ACC112 (cell line): ENCODE measurements around the gene LSM3.
A peak's percentile ranks its signal among the peaks of the same experiment; 100 is the strongest.

ENCODE experiments used
- H2AFZ ChIP-seq: fragments of 200-600 bp; sonication (generic); one replicate; pipeline ENCODE4 v1.6.0; 2017; ENCODE audit warnings: antibody characterized with exemption, low read length; ENCODE audit not compliant: unreplicated experiment
- H3K27ac ChIP-seq: fragments of 200-600 bp; sonication (generic); 2 replicates; pipeline ENCODE4 v1.5.1; 2014; ENCODE audit warnings: low read depth, mild to moderate bottlenecking, antibody characterized with exemption, low read length, moderate library complexity
- H3K27me3 ChIP-seq: fragments of 200-600 bp; sonication (generic); 2 replicates; pipeline ENCODE4 v1.6.1; 2014; ENCODE audit warnings: mild to moderate bottlenecking, antibody characterized with exemption, low read length, moderate library complexity, mixed read lengths; ENCODE audit not compliant: insufficient read depth
- H3K36me3 ChIP-seq: fragments of 200-600 bp; sonication (generic); 2 replicates; pipeline ENCODE4 v1.6.1; 2016; ENCODE audit warnings: mild to moderate bottlenecking, antibody characterized with exemption, low read length, moderate library complexity, mixed read lengths; ENCODE audit not compliant: insufficient read depth
- H3K4me1 ChIP-seq: fragments of 200-600 bp; sonication (generic); one replicate; pipeline ENCODE4 v1.6.1; 2016; ENCODE audit warnings: low read length, mixed read lengths; ENCODE audit not compliant: insufficient read depth, unreplicated experiment, control insufficient read depth
- H3K4me3 ChIP-seq: fragments of 200-600 bp; sonication (generic); 2 replicates; pipeline ENCODE4 v1.5.1; 2014; ENCODE audit warnings: mild to moderate bottlenecking, low read depth, low read length
- H3K79me2 ChIP-seq: fragments of 200-600 bp; sonication (generic); one replicate; pipeline ENCODE4 v1.6.0; 2016; ENCODE audit warnings: low read length; ENCODE audit not compliant: control insufficient read depth, unreplicated experiment, insufficient read depth

Gene LSM3

GRCh38 chr3:14210290-14210688 is 31.7 kb downstream of the LSM3 start:
- Histone ChIP-seq H3K36me3 (no peaks in the 10 kb centered on the region), H2AFZ (no peak overlapping the region), H3K4me1 (peaks cover 36% of the 10 kb centered on the region), H3K79me2 (no peaks in the 10 kb centered on the region), H3K27ac (peak overlapping the region; percentile 45), H3K4me3 (no peak overlapping the region), H3K27me3 (no peaks in the 10 kb centered on the region)

DNA sequence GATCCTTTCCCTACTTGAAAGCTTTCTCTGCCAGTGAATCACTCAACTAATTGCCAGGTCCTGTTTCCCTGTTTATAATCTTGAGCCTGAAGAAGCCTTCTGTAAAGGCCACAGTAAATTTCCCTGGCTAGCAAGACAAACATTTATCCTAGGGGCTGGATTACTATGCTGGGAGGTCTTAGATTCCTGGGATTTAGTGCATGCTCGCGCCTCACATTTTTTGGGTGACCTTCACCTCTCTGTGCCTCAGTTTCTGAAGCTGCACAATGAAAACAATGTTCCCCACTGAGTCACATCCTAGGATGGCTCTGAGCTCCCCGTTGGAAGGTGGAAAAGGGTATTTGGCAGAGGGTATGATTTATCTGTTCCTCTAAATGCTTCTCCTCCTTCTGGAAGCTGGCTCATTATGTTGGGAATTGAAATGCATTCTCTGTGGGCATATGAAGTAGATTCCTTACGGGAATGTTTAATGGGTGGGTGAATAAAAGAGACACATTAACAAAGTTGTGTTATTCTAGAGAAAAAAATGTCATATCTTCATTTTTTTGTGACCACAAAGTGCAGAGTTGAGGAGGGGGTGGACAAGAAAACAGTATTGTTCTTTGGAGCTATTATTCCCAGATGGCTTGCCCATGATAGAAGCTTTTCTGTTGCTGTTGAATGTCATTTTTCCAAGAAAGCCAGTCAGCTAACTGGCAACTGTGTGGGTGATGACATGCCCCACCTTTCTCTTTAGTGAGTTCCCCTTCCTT is 32.4 kb downstream of the LSM3 start:
- H3K36me3 ChIP-seq: no peaks in the 10 kb centered on the region
- H3K4me1 ChIP-seq: peaks cover 36% of the 10 kb centered on the region
- no peak overlapping the region; the same call in 1 of the 2 replicates for H3K4me3 ChIP-seq
- H3K27ac ChIP-seq: peak overlapping the region; percentile 45
- H3K79me2 ChIP-seq: no peaks in the 10 kb centered on the region
- no peaks in the 10 kb centered on the region for H3K27me3 ChIP-seq
- no peak overlapping the region for H2AFZ ChIP-seq

- Histone ChIP-seq H3K27ac (peak overlapping the region; percentile 45), H2AFZ (no peak overlapping the region), H3K27me3 (no peaks in the 10 kb centered on the region), H3K4me1 (peaks cover 36% of the 10 kb centered on the region), H3K4me3 (no peak overlapping the region), H3K36me3 (no peaks in the 10 kb centered on the region), H3K79me2 (no peaks in the 10 kb centered on the region)
Observed at GRCh38 chr3:14211621-14212020, 33.0 kb downstream of the LSM3 start.

- Histone ChIP-seq H3K27me3 (no peaks in the 10 kb centered on the region), H3K4me3 (no peak overlapping the region), H3K27ac (peak overlapping the region; percentile 45; the same call in 1 of the 2 replicates), H3K4me1 (peaks cover 36% of the 10 kb centered on the region), H3K36me3 (no peaks in the 10 kb centered on the region), H3K79me2 (no peaks in the 10 kb centered on the region), H2AFZ (no peak overlapping the region)
Observed at GRCh38 chr3:14212032-14212431, 33.4 kb downstream of the LSM3 start.

DNA sequence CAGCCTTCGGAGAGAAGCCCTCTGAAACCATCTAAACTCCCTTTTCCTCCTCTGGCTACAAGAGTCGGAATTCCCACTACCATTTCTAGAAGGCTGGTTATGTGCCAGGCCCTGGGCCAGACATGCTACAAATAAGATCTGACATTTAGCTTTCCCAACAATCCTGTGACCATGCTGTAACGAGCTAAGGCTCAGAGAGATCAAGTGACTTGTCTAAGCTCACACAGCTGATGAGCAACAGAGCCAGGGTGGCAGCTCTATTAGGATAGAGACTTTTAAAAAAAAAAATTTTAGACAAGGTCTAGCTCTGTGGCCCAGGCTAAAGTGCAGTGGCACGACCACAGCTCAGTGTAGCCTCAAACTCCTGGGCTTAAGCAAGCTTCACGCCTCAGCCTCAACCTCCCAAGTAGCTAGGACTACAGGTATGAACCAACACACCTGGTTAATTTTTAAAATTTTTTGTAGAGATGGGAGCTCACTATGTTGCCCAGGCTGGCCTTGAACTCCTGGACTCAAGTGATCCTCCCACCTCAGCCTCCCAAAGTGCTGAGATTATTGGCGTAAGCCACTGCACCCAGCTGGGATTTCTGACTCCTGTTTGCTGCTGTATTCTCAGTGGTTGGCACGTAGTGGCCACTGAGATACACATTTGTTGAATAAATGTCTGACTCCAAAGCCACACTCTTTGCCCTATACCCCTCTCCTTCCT is 34.6 kb downstream of the LSM3 start:
- H3K4me1 ChIP-seq: peaks cover 36% of the 10 kb centered on the region
- no peaks in the 10 kb centered on the region for H3K36me3 ChIP-seq
- no peaks in the 10 kb centered on the region for H3K27me3 ChIP-seq
- H3K79me2 ChIP-seq: no peaks in the 10 kb centered on the region
- H2AFZ ChIP-seq: no peak overlapping the region
- H3K27ac ChIP-seq: no peak overlapping the region
- no peak overlapping the region for H3K4me3 ChIP-seq

DNA sequence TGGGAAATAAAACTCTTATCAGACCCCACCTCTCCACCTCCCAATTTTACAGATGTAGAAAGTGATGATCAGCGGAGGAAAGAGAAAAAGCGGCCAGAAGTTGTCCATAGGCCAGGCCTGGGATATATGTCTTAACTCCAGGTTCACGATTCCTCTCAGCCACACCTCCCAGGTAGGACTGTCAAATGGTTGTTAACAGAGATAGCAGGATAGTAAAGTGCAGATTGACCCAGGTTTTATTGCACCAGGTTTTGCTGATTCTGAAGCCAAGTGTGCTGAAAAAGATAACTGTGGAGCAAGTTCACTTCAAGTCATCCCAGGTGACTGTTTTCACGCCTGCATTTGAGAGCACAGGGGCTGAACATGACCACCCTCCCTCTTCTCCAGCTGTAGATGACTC is 36.1 kb downstream of the LSM3 start:
- Histone ChIP-seq H3K27ac (no peak overlapping the region), H2AFZ (no peak overlapping the region), H3K27me3 (no peaks in the 10 kb centered on the region), H3K4me1 (peaks cover 22% of the 10 kb centered on the region), H3K79me2 (no peaks in the 10 kb centered on the region), H3K36me3 (no peaks in the 10 kb centered on the region), H3K4me3 (no peak overlapping the region)

DNA sequence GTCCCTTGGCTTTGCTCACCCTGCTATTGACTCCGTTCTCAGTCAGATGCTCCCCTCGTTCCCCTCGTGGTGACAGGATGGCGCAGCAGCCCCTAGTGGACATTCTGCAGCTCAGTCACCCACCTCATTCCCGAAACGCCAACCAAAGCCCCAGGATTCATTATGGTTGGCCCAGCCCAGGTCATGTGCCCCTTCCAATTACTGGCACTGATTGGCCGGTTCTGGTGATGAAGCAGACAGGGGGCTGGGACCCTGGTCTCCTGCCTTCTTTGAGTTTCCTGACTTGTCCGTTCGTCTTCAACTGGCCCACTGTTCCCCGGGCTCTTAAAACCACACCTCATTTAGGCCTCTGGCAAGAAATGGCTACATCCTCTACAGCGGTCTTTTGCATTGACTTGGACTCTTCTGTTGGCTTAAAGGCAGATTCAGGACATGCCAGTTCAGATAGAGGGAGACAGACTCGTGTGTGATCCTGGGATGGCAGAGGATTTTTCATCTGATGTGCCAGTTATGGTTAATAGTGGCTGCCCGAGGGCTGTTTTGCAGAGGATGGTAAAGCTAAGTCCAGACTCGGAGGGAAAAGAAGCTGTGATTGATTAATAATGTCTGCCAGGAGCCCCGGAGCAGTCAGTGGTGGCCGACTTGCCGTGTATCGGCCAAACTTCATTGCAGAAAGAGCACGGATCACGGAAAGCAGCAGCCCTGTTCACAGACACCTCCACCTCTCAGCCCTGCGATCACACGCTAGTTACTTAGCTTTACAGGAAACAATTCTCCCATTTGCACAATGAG is 37.8 kb downstream of the LSM3 start:
- H3K79me2 ChIP-seq: no peaks in the 10 kb centered on the region
- no peak overlapping the region for H2AFZ ChIP-seq
- H3K27me3 ChIP-seq: no peaks in the 10 kb centered on the region
- H3K36me3 ChIP-seq: peaks cover 7% of the 10 kb centered on the region
- H3K27ac ChIP-seq: no peak overlapping the region
- peaks cover 7% of the 10 kb centered on the region for H3K4me1 ChIP-seq
- H3K4me3 ChIP-seq: no peak overlapping the region

- Histone ChIP-seq H3K4me1 (peaks cover 8% of the 10 kb centered on the region), H3K27ac (no peak overlapping the region), H2AFZ (no peak overlapping the region), H3K27me3 (no peaks in the 10 kb centered on the region), H3K4me3 (no peak overlapping the region), H3K79me2 (no peaks in the 10 kb centered on the region), H3K36me3 (peaks cover 11% of the 10 kb centered on the region)
Observed at GRCh38 chr3:14218355-14218754, 39.7 kb downstream of the LSM3 start.

- H2AFZ ChIP-seq: no peak overlapping the region
- H3K4me3 ChIP-seq: no peak overlapping the region
Observed at GRCh38 chr3:14220933-14221332, 42.3 kb downstream of the LSM3 start.

DNA sequence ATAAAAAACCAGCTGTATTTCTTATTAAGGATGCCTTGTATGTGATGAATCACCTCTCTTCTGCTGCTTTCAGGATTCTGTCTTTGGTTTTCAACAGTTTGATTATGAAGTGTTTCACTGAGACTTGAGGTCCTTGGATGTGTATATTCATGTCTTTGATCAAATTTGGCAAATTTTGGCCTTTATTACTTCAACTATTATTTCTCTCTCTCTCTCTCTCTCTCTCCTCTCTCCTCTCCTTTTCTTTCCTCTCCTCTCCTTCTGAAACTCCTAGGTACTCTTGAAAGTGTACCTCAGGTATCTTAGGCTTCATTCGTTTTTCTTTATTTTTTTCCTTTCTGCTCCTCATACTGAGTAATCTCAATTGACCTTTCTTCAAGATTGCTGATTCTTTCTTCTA is 43.3 kb downstream of the LSM3 start:
- Histone ChIP-seq H3K4me1 (peaks cover 28% of the 10 kb centered on the region), H3K79me2 (no peaks in the 10 kb centered on the region), H3K36me3 (peaks cover 11% of the 10 kb centered on the region), H2AFZ (no peak overlapping the region), H3K4me3 (no peak overlapping the region), H3K27me3 (no peaks in the 10 kb centered on the region), H3K27ac (peak overlapping the region; percentile 46; the same call in 1 of the 2 replicates)

More at GRCh38 chr3:14220933-14221332, 42.3 kb downstream of the LSM3 start:
- H3K36me3 ChIP-seq: peaks cover 11% of the 10 kb centered on the region
- H3K27ac ChIP-seq: no peak overlapping the region
- peaks cover 28% of the 10 kb centered on the region for H3K4me1 ChIP-seq
- H3K27me3 ChIP-seq: no peaks in the 10 kb centered on the region
- no peaks in the 10 kb centered on the region for H3K79me2 ChIP-seq
